Retinal pigment epithelial cell (primary cell): ENCODE measurements around the gene CBFB.

Experiments used
- DNase-seq: peaks from one replicate; pipeline ENCODE4 v3.0.0-alpha.2; 2010; ENCODE audit warnings: low read depth
- H3K4me3 ChIP-seq: 2 replicates; pipeline ENCODE4 v1.5.1; 2011; ENCODE audit warnings: mild to moderate bottlenecking, low read length, control low read depth, moderate library complexity
- CTCF ChIP-seq: conservative IDR thresholded peaks from 2 replicates; pipeline ENCODE4 v1.5.1; 2011; ENCODE audit warnings: low read depth, low read length, control low read depth, inconsistent platforms

The CBFB gene

GRCh38 chr16:67104845-67105244 lies 75.9 kb downstream of the CBFB start:
- DNase-seq, result no peak
- H3K4me3 ChIP-seq, result no peak overlapping the region
- TF ChIP-seq CTCF, result no peak

- no peak for DNase-seq
- no peak for TF ChIP-seq CTCF
- H3K4me3 ChIP-seq, result no peak overlapping the region
Observed at GRCh38 chr16:67105246-67105645, 76.3 kb downstream of the CBFB start.

- H3K4me3 ChIP-seq, result no peak overlapping the region
- DNase-seq, result no peak
- TF ChIP-seq CTCF, result no peak
Observed at GRCh38 chr16:67105881-67106280, 76.9 kb downstream of the CBFB start.

- no peak for DNase-seq
- no peak overlapping the region for H3K4me3 ChIP-seq
- TF ChIP-seq CTCF, result no peak
Observed at GRCh38 chr16:67108489-67108888, 79.5 kb downstream of the CBFB start.

GRCh38 chr16:67108931-67109406 lies 80.0 kb downstream of the CBFB start:
- peak overlapping the region; percentile 96 for H3K4me3 ChIP-seq
- no peak for DNase-seq
- TF ChIP-seq CTCF, result no peak

GRCh38 chr16:67109407-67110135 lies 80.6 kb downstream of the CBFB start, which contains the start of gene PHAF1:
PHAF1 (plus strand) TSS chr16:67109941; CDS start chr16:67110176, 235 bp downstream.
- peak; percentile 63 for DNase-seq
- H3K4me3 ChIP-seq, result peak within 1 kb of the TSS; percentile 96
- no peak for TF ChIP-seq CTCF

GRCh38 chr16:67111951-67112444 lies 83.0 kb downstream of the CBFB start:
- DNase-seq, result no peak
- no peak for TF ChIP-seq CTCF
- H3K4me3 ChIP-seq, result no peak overlapping the region
